GM23248 (cell line): Measurements from ENCODE around the gene FASTKD2.

Experiments
- EZH2 ChIP-seq: fragments of 200-600 bp; sonication (generic); IDR thresholded peaks from 2 replicates; pipeline ENCODE4 v1.6.1; 2018; ENCODE audit warnings: antibody characterized with exemption, mild to moderate bottlenecking; ENCODE audit not compliant: insufficient read depth, poor library complexity, severe bottlenecking
- EZH2phosphoT487 ChIP-seq: fragments of 200-600 bp; sonication (generic); IDR thresholded peaks from 2 replicates; pipeline ENCODE4 v1.6.1; 2018; ENCODE audit warnings: antibody characterized with exemption, moderate library complexity, mild to moderate bottlenecking, low read depth; ENCODE audit not compliant: insufficient read depth

GRCh38 chr2:206790311-206790935 lies 25.0 kb downstream of the FASTKD2 start:
- no peak for TF ChIP-seq EZH2
- TF ChIP-seq EZH2phosphoT487: no peak
